Activated CD8-positive, alpha-beta memory T cell treated with anti-CD3 and anti-CD28 coated beads, Interleukin-2, amount 50 U/mL, for 1 hour (primary cell): ENCODE data around the gene IER5.

Experiments
- DNase-seq: peaks from one replicate; pipeline ENCODE4 v3.0.0-alpha.2; 2020; ENCODE audit errors: extremely low read depth

The IER5 gene

DNA sequence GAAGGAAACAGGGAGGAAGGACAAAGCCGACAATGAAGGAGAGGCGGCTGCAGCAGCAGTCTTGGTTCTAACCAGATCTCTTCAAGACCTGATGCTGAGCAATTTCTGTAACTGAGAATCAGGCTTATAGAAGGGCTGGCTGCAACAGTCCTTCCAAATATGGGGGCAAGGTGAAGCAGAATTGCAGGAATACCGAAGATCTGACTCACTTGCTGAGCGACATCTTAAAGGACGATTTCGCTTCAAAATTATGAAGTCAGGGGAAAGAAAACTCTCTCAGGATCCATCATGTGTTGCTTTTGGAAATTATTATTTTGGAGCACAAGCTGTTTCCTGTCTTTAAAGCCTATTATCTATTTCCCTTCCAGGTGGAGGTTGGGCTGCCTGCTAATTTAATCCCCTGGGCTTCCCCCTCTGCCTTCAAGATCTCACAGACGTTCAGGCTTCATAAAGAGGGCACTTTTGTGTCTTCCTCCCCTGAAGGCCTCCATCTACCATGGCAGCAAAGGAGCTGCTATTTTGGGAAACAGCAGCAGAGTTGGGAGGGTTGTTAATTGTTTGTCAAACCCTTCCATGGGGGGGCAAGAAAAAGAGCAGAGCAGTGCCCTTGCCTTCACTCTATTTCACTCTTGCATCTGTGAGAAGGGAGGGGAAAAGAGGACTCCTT, 10.8 kb upstream of the IER5 start:
- DNase-seq = no peak

DNA sequence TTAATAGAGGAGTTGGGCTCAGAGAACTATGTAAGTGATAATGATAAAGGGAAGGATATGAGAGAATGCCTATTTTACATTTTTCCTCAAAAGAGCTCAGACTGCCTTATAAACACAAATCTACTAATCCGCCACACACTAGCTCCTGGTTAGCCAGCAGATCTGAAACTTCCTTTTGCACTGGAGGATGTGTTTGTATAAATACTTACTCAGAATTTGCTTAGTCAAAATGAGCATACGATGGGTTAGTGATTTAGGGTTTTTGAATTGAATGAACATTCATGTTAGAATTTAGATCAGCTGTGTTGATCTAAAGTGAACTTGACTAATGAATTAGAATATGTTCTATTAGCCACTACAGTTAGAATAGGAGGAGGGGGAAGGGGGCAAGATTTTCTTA, 9.1 kb upstream of the IER5 start:
- no peak for DNase-seq

DNA sequence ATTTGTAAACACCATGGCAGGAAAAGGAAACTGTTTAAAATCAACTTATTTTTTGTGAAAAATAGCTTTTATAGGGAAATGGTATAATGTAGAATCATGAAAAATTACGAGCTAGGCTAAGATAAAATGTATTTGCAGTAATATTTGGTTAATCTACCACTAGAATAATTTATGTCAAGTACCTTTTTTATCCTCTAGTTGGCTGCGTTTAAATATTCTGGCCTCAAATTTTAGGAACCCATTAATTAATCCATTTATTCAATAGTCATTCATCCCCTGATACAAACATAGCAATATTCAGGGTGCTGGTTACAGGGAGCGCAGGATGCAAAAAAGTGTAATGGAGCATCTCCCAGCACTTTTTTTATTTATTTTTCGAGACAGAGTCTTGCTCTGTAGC, 8.6 kb upstream of the IER5 start:
- no peak for DNase-seq

DNA sequence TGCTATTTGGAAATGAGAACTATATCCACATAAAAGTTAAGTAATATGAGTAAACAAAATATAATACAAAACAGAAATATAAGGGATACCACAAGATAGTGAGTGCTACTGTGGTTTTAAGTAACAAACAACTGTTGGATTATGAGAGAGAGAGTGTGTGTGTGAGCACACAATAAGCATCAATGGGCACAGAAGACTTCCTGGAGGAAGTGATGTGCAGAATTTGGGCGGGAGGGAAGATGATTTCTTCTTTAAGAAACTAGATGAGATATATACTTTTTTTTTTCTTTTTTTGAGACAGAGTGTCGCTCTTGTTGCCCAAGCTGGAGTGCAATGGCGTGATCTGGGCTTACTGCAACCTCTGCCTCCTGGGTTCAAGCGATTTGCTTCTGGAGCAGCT, 7.9 kb upstream of the IER5 start:
- no peak for DNase-seq

DNA sequence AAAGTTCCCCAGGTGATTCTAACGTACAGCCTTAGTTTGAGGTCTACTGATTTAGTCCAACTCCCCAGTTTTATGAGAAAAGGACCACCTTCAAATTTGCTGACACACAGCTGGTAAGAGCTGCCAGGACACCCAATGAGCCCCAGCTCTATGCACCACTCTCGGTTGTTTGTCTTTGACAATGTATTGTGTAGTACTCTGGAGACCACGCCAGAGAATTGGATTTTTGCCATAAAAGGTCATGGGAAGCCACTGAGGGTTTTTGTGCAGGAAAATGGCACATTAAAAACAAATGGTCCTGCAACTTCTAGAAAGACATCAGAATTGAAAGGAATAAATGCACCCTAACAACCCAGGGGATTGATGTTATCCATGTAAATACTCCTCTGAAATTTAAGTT, 7.1 kb upstream of the IER5 start:
- no peak for DNase-seq

DNA sequence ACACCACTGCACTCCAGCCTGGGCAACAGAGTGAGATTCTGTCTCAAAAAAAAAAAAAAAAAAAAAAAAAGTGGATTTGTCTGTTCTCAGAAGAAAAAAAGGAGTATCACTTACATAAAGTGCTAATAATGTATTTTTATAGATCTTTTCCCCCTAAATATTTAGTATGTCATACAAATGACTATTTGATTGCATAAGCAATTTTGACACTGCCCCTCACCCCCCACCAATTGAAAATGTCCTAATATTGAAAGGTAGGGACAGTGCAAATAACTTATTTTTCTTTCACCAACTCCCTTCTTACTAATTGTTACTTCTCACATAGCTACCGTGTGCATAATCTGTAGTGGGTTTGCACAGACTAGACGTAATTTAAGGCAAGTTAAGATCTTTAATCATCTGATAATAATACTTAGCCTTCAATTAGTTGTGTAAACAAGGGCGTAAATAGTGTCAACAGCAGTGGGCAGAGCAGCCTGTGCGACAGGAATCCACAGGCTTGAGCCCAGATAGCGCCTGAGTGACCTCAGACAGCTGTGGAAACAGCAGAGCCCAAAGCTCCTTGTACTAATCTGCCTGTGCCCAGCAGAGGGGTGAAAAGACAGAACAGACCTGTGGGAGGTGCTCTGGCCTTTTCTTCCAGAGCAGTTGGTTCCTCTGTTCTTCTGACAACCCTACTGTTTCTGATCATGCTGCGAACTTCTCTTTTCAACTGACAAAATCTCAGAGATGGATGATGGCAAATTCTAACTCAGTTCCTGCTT, 4.5 kb upstream of the IER5 start:
- no peak for DNase-seq

DNA sequence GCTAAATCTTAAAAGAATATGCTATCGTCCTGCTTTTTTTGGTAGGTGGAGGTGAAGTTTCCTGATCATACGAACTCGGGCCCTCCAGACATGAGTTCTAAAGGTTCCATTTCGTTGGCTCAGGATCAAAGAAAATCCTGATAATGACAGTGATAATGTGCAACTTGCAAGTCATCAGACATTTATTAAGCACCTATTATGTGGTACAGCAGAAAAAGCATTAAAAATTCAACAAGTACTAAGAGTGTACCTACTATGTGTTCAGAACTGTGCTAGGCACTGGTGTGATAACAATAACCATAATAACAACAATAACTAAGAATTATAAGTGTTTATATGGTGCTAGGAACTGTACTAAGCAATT, 3.9 kb upstream of the IER5 start:
- no peak for DNase-seq

DNA sequence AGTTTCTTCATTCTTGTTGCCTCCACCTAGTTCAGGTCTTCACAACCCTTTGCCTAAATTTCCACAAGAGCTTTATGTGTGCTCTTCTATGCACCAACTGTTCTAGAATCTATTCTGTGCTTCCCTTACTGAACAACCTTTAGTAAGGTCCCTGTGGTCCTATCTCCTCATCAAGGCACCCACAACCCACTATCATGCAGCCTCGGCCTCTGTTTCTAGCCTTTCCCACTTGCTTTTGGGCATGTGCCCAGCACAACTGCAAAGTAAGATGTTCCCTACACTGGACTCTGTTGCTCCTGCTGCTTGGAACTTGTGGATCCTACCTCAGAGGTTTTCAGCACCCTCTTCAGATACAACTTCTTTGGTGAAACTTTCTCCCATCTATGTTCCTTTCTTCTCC, 2.4 kb upstream of the IER5 start:
- DNase-seq = no peak

DNA sequence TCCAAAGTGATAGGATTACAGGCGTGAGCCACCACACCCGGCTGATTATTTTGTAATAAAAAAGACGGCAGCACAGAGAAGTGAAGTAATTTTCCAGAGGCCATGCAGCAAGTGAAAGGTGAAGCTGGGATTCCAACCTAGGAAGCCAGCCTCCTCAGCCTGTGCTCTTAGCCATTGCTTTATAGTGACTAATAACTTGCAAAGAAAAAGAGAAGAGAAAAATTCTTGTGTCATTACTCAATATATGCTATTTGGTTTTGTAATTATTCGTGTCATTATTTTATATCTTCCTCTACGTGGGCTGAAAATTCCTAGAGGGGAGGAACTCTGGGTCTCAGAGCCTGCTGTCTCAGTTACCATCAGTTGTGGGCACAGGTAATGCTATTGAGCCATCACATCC, 1.6 kb upstream of the IER5 start:
- no peak for DNase-seq

DNA sequence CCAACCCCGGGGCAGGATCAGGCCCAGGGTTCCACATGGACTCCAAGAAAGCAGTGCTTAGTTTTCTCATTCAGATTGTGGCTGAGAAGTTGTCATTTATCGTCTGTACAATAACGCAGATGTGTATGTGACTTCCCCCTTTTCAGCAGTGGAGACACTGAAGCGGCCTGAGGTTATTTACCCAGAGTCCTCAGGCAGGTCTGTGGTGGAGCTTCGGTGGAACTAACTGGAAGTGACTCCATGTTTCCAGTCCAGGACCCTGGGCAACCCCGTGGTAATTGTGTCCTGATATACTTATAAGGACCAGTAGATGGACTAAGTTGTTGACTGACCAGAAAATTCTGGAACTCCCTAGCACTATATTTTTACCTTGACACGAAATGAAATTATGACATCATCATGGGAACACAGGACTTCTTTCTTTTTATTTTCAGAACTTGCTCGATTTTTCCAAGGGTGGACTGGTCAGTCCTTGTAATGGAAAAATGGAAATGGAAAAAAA, 1.0 kb upstream of the IER5 start:
- DNase-seq = no peak

DNA sequence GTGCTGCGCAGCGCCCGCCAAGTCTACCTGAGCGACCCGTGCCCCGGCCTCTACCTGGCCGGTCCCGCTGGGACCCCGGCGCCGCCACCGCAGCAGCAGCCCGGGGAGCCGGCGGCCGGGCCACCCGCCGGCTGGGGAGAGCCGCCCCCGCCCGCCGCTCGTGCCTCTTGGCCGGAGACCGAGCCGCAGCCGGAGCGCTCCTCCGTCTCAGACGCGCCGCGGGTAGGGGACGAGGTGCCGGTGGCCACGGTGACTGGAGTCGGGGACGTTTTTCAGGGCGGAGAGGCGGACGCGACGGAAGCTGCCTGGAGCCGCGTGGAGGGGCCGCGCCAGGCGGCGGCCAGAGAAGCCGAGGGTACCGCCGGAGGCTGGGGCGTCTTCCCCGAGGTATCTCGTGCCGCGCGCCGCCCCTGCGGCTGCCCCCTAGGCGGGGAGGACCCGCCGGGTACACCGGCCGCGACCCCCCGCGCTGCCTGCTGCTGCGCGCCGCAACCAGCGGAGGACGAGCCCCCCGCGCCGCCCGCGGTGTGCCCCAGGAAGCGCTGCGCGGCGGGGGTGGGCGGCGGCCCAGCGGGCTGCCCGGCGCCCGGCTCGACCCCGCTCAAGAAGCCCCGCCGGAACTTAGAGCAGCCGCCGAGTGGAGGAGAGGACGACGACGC, 646 bp downstream of the IER5 start:
- DNase-seq = no peak

DNA sequence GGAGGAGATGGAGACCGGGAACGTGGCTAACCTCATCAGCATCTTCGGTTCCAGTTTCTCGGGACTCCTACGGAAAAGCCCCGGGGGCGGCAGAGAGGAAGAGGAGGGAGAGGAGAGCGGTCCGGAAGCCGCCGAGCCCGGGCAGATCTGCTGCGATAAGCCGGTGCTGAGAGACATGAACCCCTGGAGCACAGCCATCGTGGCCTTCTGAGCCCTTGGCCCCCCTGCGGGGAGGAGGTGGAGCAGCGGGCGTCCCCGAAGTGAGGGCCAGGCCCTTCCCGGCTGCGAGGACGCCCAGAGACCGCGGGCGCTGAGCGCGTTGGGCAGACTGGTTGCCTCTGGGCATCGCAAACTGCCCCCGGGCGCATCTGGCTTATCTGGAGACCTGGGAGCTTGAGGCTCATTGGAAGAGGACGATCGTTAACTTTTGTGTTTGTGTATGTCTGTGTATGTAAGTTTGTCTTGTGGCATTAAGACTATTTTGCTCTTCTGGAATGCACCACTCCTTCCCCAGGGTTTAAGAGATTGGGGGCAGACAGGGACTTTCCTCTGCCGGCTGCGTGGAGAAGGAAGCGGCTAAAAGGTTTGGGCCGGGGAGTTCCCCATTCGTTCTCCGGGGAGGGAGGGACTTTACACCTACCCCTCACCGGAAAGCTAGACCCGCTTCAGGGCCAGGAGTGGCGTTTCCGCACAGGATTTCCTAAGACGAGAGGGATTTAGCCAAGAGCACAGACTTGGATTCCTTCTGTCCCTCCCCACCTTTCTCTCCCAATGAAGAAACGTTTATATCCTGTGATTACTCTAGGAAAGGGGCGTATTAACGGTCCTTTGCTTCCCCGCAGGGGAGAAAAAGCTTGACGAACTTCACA, 1.4 kb downstream of the IER5 start:
- DNase-seq = no peak

DNA sequence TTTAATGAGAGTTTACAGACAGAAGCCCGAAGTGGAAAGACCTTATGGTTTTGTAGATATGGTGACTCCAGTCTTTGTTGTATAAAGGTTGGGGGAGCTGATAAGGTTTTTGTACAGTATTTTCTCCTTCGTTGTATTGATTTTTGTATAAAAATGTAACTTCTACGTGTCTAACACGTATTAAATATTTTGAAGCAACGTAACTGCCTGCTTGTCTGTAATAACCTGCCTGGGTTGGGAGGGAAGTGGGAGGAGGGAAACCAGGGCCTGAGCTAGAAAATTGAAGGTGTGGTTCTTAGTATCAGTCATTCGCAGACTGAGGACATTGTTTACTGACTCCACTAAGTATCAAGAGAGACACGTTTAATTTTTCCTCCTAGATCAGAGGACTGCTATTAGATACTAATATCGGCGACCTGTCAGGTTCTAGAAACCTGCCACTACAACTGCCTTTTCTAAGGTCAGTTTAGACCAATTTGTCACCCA, 2.2 kb downstream of the IER5 start:
- no peak for DNase-seq

DNA sequence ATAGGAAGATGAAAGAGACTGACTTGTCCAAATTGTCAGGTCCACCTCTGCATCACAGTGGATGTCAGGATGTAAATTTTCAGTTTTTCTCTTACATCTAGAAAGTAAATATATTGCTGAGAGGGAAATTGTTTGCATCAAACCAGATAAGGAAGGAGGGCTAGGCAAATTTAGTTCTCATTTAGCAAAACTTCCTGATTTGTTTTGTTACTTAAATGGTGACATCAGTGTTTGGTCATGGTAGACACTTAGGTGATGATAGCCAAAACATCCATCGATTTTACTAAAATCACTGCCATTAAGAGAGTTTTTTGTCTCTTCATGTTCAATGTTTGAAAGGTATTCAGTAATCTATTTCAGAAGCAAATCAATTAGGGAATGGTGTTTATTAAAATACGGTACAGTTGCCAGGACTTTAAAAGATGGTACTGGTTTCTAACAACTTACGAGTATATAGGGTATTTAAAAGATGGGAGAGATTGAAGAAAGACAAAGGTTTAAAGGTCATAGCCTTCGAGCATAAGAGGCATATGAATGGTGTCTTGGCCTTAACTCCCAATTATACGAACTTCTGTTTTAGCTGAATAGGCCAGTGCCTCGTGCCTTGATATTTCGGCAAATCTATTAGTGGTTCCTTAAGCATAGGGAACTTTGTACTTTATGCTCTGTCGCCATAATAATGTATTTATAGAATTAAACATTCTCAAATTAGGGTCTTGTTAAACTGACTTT, 3.0 kb downstream of the IER5 start:
- no peak for DNase-seq

DNA sequence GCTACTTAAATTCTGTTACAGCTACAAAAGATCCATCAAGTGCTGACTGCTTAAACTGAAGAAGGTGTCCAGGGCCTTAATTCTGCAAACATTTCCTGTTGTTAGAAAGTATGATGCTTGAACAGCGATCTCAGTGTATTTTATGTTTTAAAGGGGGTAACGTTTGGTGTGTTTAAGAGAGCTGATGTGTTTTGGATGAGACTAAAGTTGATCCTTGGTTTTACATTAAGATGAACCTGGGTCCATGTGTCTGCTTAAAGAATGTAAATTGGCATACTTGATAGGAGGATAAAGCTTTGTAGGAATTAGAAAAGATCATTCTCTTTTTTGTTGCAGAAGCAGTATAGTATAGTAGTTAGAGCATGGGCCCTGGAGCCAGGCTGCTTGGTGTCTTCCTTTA, 3.6 kb downstream of the IER5 start:
- DNase-seq = no peak

DNA sequence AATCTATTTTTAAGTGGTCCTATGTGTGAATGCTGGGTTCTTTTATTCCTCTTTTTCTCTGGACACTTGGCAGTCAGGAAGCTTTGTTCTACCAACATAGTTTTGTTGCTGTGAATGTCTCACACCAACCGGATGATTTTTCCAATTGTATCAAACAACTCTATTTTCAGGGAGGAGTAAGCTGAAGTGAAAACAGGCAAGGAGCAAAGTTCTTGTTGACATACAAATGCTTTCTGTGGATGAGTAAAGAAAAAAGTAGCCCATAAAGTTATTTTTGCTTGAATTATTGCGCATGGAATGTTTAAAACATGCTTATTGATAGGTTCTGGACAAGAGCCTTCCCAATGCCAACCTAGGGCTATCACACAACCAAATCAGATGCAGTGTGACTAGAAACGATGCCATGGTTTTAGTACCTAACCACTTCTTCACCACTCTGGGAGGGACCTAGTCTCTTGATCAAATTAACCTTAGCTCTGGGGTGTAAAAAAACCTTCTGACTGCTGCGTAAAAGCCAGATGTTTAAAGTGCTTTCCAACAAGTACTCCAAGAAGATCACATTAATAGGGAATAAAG, 4.5 kb downstream of the IER5 start:
- no peak for DNase-seq

DNA sequence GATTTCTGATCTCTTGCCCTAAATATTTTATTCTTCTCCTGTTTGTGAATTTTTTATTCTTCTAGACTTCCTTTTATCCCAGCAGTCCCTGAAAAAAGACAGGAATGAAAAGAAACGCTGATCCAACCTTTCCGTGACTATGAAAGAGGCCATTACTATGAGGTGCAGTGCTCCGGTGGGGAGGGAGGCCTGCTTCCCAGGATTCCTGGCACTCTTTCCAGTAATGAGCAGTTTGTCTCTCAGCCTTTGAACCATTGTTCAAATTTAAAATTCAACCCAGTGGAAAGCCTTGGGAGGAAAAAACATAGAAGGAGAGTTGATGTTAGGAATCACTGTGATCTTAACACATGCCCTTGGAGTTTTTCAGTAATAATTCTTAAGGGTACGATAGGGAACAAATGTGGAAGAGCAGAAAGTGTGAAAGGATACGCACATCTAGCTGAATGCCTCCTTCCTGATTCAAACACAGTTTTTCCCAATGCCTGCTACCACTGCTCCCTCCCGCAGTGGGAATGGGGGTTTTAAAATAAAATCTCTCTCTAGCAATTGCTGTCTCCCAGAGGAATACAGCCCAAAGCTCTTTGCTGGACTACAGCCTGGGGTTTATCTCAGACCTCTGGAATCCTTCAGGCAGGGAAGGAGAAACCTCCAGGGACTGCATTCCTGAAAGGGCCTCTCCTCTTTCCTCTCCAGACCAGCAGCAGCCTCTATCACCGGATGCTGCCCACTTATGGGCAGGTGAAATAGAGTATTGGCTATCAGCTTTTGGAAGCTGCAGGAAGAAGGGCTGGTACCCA, 6.1 kb downstream of the IER5 start:
- DNase-seq = no peak

DNA sequence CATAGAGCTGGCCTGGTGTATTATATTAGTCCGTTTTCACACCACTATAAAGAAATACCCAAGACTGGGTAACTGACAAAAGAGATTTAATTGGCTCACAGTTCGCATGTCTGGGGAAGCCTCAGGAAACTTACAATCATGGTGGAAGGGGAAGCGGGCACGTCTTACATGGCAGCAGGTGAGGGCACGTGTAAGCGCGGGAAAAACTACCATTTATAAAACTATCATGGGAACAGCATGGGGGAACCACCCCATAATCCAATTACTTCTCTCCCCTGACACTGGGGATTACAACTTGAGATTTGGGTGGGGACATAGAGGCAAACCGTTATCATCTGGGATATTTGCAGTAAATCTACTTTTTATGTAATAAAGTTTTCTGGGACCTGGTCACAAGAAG, 6.8 kb downstream of the IER5 start:
- no peak for DNase-seq

DNA sequence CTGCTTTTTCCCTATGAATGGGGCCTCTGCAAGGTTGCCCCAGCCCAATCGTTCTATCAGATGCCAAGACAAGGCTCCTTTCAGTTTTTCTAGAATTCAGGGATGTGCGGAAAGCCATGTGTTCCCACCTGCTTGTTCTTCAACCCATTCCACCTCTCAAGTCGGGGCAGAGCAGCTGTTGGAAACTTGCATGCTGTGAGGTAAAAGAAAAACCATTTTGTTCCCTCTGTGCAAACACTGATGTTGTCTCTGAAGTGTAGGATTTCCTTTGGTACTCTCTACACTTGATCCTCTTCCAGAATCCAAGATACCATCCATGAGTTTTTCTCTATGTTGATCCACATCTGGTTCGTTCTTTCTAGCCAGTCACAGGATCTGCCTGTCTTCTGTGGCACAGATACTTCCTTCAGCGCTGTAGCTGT, 7.3 kb downstream of the IER5 start:
- DNase-seq = no peak

DNA sequence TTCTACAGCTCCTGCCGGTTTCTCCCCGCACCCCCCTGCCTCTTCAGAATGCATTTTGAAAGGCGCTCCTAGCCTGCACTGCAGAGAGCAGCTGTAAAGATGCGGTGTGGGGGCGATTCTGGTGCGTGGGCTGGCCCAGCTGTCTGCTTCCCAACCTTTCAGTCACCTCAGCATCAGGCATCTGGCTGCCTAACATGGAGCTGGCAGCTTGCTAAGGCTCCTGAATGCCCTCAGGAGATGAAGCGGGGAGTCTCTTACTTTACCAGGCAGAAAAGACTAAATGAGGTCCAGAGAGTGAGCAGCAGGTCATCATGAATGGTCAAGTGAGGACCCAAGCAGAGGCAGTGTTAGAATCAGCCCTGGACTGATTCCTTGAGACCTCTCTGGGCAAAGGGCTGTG, 8.7 kb downstream of the IER5 start:
- DNase-seq = no peak
